Stimulated activated CD4-positive, alpha-beta T cell treated with anti-CD3 and anti-CD28 coated beads, Interleukin-15, amount 100 ng/mL, for 48 hours (primary cell): ENCODE data around the gene NEO1.

ENCODE experiments used
- DNase-seq, 2 donors: peaks; one replicate each; pipeline ENCODE4 v3.0.0-alpha.2; 2020; ENCODE audit warnings: low read depth in 2 of 2

The NEO1 gene

GRCh38 chr15:73031648-73032047, 20.6 kb upstream of the NEO1 start:
- no peak for DNase-seq

- DNase-seq, result no peak
Measured at GRCh38 chr15:73033611-73034010, 18.7 kb upstream of the NEO1 start.

DNA sequence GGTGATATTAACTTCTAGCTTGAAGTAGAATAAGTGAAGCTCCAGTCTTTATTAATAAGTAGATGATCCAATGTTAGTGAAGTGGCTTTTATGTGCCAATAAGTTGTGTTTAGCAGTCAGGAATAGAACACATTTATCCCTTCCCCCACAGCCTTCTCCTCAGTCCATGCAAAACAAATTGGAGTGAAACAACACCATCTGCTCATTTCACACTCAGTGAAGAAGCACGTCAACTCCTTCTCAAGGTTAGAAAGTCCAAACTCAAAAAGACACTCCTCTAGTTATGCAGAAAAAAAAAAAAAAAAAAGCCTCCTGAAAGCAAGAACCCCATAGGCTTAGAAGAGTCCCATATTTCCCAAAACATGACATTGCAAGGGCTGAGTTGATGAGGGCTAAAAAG, 18.0 kb upstream of the NEO1 start:
- DNase-seq, result no peak

- DNase-seq, result no peak
Measured at GRCh38 chr15:73035221-73035620, 17.0 kb upstream of the NEO1 start.

- no peak for DNase-seq
Measured at GRCh38 chr15:73038220-73038619, 14.0 kb upstream of the NEO1 start.

DNA sequence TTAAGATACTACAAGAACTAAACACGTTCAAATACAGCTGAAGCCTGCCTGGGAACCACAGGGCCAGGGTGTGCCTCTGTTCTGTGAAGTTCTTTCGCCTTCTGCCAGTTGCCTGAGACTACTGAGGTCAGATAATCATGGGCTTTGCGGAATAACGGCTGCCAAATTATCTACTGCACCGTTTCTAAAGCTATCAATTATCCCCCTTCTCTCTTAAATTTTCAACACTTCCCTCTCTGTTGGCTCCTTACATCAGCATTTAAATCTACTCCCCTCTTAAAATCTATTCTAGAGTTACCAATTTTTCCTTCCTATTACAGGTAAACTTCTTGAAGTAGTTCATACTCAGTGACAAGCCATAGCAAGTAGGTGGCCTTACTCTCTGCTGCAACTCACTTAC, 6.2 kb upstream of the NEO1 start:
- DNase-seq, result no peak

DNA sequence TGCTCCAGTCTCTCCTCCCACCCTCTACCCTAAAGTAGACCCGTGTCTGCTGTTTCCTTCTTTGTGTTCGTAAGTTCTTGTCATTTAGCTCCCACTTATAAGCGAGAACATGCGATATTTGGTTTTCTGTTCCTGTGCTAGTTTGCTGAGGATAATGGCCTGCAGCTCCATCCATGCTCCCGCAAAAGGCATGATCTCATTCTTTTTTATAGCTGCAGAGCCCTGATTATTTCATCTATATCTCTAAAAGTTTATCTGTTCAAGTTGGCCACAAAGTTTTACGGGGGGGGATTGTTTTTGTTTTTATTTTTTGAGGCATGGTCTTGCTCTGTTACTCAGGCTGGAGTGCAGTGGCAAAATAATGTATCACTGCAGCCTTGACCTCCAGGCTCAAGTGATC, 4.4 kb upstream of the NEO1 start:
- no peak for DNase-seq

- DNase-seq, result no peak
Measured at GRCh38 chr15:73048624-73049295, 3.5 kb upstream of the NEO1 start.

DNA sequence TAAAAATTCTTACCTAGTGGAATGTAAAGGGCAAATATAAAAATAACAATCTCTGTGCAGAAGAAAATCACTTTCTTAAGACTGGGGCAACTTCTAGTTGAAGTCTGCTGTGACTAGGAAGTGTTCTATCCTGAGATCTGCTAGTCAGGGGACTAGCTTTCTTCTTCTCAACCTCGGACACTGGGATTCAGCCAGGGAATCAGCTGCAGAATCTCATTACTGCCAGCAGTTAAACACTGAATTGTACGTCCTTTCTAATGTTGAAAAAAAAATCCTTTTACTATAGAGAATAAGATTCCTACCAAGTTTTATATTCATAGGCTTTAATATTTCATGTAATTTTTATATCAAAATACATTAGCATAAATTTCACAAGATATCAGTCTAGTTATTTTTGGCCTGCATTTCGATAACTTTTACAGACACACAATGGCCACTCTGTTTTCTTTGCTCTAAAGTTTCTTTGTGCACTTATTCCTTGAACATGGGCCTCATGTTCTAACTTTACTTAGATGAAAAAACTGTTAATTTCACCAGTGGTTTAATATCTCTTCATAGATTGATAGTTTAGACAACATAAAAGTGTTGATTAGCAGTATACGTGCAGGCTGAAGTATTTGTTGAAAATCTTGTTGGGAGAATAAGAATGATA, 2.6 kb upstream of the NEO1 start:
- no peak for DNase-seq

DNA sequence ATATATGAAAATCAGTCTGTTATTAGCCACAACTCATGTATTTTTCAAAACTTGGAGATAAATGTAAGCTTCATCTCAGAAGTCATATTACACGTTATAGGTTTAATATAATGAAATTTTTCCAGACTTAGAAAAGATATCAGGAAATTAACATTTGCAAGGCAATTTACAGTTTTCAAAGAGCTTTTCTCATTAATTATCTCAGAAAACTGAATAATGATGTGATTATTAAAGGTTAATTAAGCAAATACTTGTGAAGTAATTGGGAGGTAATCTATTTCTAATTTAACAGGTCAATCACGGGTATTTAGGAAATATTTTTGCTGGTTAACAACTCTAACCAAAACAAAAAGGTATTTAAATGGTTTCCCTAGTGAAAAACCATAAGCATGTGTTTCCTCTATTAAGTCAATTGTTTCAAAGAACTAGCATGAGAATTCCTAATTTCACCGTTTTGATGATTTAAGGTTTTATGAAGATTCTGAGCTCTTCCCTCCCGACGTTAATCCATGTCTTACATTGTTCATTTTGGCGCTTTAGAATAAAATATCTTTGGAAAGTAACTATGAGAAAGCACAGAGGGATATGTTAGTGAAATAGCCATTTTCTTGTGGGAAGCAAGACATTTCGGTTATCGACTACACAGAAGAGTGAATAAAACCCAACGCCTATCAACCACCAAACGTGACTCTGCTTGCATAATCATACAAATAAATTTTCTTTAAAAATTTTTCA, 1.5 kb upstream of the NEO1 start:
- no peak for DNase-seq

- DNase-seq, result no peak
Measured at GRCh38 chr15:73051391-73051806, 864 bp upstream of the NEO1 start.

- peak in 1 of 2 donors; percentile 7 for DNase-seq
Measured at GRCh38 chr15:73052653-73053397, 562 bp downstream of the NEO1 start.

GRCh38 chr15:73053398-73053723, 1.1 kb downstream of the NEO1 start:
- no peak for DNase-seq

DNA sequence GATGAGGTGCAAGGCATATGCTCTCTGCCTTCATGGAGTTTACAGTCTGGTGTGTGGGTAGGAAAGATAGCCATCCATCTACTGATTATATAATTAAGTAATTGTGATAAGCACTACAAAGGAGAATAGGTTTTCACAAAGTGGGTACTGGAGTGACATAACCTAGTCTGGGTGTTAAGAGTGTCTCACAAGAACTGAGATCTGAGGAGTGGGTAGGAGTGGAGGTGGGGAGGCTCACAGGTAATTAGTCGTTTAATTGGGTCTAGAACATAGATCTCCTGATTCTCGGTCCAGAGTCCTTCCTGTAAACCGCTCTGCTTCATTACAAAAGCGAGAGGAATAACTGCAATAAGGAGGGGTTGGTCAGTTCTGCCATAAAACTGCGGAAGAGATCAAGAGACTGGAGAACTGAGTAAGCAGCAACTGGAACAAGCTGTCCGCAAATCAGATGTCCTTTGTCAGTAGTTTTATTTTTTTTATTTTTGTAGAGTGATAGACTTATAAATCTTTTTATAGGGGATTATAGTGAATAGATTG, 2.2 kb downstream of the NEO1 start:
- no peak for DNase-seq

- DNase-seq, result no peak
Measured at GRCh38 chr15:73056460-73056859, 4.2 kb downstream of the NEO1 start.

- DNase-seq, result no peak
Measured at GRCh38 chr15:73058437-73058836, 6.2 kb downstream of the NEO1 start.

- DNase-seq, result no peak
Measured at GRCh38 chr15:73065114-73065513, 12.9 kb downstream of the NEO1 start.

DNA sequence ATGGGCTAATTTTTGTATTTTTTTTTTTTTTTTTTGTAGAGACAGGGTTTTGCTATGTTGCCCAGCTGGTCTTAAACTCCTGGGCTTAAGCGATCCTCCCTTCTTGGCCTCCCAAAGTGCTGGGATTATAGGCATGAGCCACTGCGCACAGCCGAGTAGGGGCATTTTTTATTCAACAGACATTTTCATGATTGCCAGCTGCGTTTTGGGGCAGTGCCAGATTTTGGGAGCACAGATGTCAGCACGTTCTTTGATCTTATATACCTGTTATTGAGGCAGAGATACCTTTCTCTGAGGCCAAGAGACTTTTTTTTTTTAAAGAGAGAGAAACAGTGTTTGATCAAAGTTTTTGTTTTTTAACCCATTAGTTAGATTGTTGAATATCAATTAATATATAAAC, 16.8 kb downstream of the NEO1 start:
- DNase-seq, result no peak

DNA sequence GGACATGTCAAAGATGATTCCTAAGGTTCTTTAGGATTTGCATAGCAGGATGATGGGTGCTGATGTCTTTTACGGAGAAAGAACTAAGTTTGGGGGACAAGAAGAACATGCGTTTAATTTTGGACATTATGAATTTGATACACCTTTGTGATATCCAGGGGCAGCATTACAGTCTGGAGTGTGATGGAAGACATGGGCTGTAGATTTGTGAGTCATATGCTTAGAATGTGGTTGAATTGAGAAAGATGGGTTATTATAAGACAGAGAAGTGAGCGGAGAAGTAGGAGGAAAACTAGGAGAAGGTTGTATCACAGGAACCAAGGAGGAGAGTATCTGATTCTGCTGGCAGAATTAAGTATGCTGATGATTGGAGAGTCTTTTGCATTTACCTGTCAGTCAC, 20.6 kb downstream of the NEO1 start:
- DNase-seq, result no peak

GRCh38 chr15:73074241-73074640, 22.0 kb downstream of the NEO1 start:
- DNase-seq, result no peak

DNA sequence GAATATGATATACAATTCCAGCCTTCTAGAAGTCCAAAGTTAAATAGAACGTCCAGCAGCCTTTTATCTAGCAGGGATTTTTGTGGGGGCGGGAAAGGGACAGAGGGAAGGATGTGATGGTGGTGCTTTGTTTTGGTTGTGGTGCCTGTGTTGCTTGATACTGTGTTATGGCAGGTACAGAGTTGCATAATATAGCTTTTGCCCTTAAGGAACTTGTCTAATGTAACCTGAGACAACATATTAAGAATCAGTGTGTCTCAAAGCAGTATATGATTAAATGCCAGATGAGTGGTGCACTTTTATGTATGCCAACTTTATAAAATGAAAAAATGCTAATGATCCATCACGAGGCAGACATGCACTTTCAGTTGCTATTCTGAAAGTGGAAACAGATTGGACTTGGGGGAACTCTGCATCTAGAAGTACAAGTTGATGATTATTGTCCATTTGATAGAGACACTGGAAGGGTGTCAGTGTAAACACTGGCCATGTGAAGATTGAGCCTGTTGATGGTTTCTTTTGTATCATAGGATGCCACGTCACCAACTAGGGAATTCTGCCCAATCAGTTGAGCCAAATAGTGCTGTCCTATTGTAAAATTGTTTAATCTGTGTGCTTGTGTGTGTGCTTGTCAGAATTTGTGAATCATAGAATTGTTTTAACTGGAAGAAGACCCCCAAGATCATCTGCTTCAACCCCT, 23.0 kb downstream of the NEO1 start:
- no peak for DNase-seq

DNA sequence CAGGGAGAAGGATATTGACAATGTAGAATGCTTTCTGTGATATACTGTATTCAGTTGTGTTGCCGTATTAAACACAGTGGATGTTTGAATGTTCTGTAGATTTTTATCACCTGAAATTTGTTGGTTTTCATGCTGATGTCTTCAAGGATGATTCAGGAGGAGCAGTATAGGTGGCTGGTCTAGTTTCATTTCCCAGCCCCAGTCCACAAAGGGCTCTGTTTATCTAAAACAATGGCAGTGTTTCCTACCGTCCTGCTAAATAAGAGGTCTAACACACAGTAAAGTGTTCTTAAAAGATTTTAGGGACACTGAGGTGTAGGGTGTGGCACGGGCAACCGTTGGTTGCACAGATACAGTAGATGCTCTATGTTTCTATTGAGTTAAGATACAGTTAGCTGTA, 26.0 kb downstream of the NEO1 start:
- no peak for DNase-seq
